Osteoblast (primary cell): Measurements from ENCODE around the gene SLC29A1. TPM values are rescaled to one million over a fixed set of nuclear protein-coding genes. Genes with fewer than 3 reads are reported as not detected.

Source experiments
- DNase-seq: peaks from one replicate; pipeline ENCODE4 v3.0.0; 2011; ENCODE audit warnings: low spot score, mixed read lengths; ENCODE audit not compliant: insufficient read length; ENCODE audit errors: missing footprints
- H2AFZ ChIP-seq: 2 replicates; pipeline ENCODE4 v1.6.0; 2011; ENCODE audit warnings: mild to moderate bottlenecking, low read length
- H3K27ac ChIP-seq: 2 replicates; pipeline ENCODE4 v1.5.1; 2011; ENCODE audit warnings: mild to moderate bottlenecking, low read depth, low read length, moderate library complexity
- H3K27me3 ChIP-seq: 2 replicates; pipeline ENCODE4 v1.6.0; 2012; ENCODE audit warnings: mild to moderate bottlenecking, control low read depth, inconsistent platforms, low read length, moderate library complexity; ENCODE audit not compliant: insufficient read depth
- H3K36me3 ChIP-seq: 2 replicates; pipeline ENCODE4 v1.5.1; 2011; ENCODE audit warnings: mild to moderate bottlenecking, low read length, control low read depth, moderate library complexity; ENCODE audit not compliant: insufficient read depth
- H3K4me1 ChIP-seq: 2 replicates; pipeline ENCODE4 v1.5.1; 2011; ENCODE audit warnings: mild to moderate bottlenecking, low read length, control low read depth, moderate library complexity; ENCODE audit not compliant: insufficient read depth
- H3K4me2 ChIP-seq: 2 replicates; pipeline ENCODE4 v1.6.0; 2011; ENCODE audit warnings: mild to moderate bottlenecking, low read length; ENCODE audit not compliant: insufficient read depth
- H3K4me3 ChIP-seq: fragments of 200-600 bp; sonication (generic); 3 replicates; pipeline ENCODE4 v1.5.1; 2012; ENCODE audit warnings: mild to moderate bottlenecking, low read length, inconsistent platforms; ENCODE audit not compliant: insufficient read depth
- H3K79me2 ChIP-seq: 2 replicates; pipeline ENCODE4 v1.6.0; 2012; ENCODE audit warnings: mild to moderate bottlenecking, low read length, control low read depth, inconsistent platforms; ENCODE audit not compliant: insufficient read depth
- H3K9me3 ChIP-seq: 2 replicates; pipeline ENCODE4 v1.5.1; 2011; ENCODE audit warnings: low read depth, low read length, control low read depth
- H4K20me1 ChIP-seq: 2 replicates; pipeline ENCODE4 v1.6.0; 2012; ENCODE audit warnings: mild to moderate bottlenecking, low read length, control low read depth; ENCODE audit not compliant: insufficient read depth
- CTCF ChIP-seq: IDR thresholded peaks from 2 replicates; pipeline ENCODE4 v1.5.1; 2011; ENCODE audit warnings: mild to moderate bottlenecking, low read depth, low read length, moderate library complexity; ENCODE audit errors: extremely low read depth
- total RNA-seq: library from RNA; depleted of rRNA; stranded (reverse); fragments of >200 nt; gene quantifications from 2 replicates; pipeline ENCODE4 v1.2.3, GENCODE V29; 2012

The SLC29A1 gene
- total RNA-seq, 1 donor, result 8.0 TPM

- no peaks in the 10 kb centered on the region for H3K9me3 ChIP-seq
- TF ChIP-seq CTCF, result no peak
- H3K79me2 ChIP-seq, result no peaks in the 10 kb centered on the region
- no peak overlapping the region for H2AFZ ChIP-seq
- no peak overlapping the region for H3K4me2 ChIP-seq
- H3K27me3 ChIP-seq, result peaks cover 12% of the 10 kb centered on the region
- DNase-seq, result no peak
- H3K27ac ChIP-seq, result no peak overlapping the region
- no peaks in the 10 kb centered on the region for H3K4me1 ChIP-seq
- H4K20me1 ChIP-seq, result no peaks in the 10 kb centered on the region
- H3K36me3 ChIP-seq, result no peaks in the 10 kb centered on the region
- no peak overlapping the region for H3K4me3 ChIP-seq
Observed at GRCh38 chr6:44188819-44189218, 34.6 kb upstream of the SLC29A1 start.

GRCh38 chr6:44189257-44189656, 34.1 kb upstream of the SLC29A1 start:
- no peaks in the 10 kb centered on the region for H3K36me3 ChIP-seq
- H3K27me3 ChIP-seq, result peaks cover 10% of the 10 kb centered on the region
- H3K4me2 ChIP-seq, result no peak overlapping the region
- no peaks in the 10 kb centered on the region for H3K4me1 ChIP-seq
- H4K20me1 ChIP-seq, result no peaks in the 10 kb centered on the region
- no peak overlapping the region for H3K27ac ChIP-seq
- no peak for DNase-seq
- no peak overlapping the region for H2AFZ ChIP-seq
- H3K9me3 ChIP-seq, result no peaks in the 10 kb centered on the region
- H3K79me2 ChIP-seq, result no peaks in the 10 kb centered on the region
- no peak for TF ChIP-seq CTCF
- H3K4me3 ChIP-seq, result no peak overlapping the region

- no peaks in the 10 kb centered on the region for H3K9me3 ChIP-seq
- H3K27me3 ChIP-seq, result peaks cover 6% of the 10 kb centered on the region
- no peak overlapping the region for H2AFZ ChIP-seq
- H3K4me2 ChIP-seq, result no peak overlapping the region
- no peak overlapping the region for H3K4me3 ChIP-seq
- no peaks in the 10 kb centered on the region for H3K79me2 ChIP-seq
- H4K20me1 ChIP-seq, result no peaks in the 10 kb centered on the region
- DNase-seq, result no peak
- no peaks in the 10 kb centered on the region for H3K36me3 ChIP-seq
- no peaks in the 10 kb centered on the region for H3K4me1 ChIP-seq
- H3K27ac ChIP-seq, result no peak overlapping the region
- no peak for TF ChIP-seq CTCF
Observed at GRCh38 chr6:44190715-44191114, 32.7 kb upstream of the SLC29A1 start.

- Histone ChIP-seq H3K27me3 (peaks cover 6% of the 10 kb centered on the region), H3K4me3 (no peak overlapping the region), H3K9me3 (no peaks in the 10 kb centered on the region), H3K36me3 (no peaks in the 10 kb centered on the region), H3K79me2 (no peaks in the 10 kb centered on the region), H3K4me1 (no peaks in the 10 kb centered on the region), H2AFZ (peak overlapping the region; percentile 51), H3K27ac (no peak overlapping the region), H4K20me1 (no peaks in the 10 kb centered on the region), H3K4me2 (peak overlapping the region; percentile 58)
- no peak for DNase-seq
- no peak for TF ChIP-seq CTCF
Observed at GRCh38 chr6:44192428-44193041, 30.9 kb upstream of the SLC29A1 start.
